ENCODE data around the gene PDIA2.
"Not testable (repeated sequence)": the region's sequence is repeated elsewhere in the genome, so short reads cannot be mapped to it uniquely, and the experiment has no call there.

The PDIA2 gene

GRCh38 chr16:333406-334094 lies 50.6 kb downstream of the PDIA2 start:
- no peak for FAIRE-seq

- not testable (repeated sequence) for FAIRE-seq
Measured at GRCh38 chr16:334164-334832, 51.3 kb downstream of the PDIA2 start.

DNA sequence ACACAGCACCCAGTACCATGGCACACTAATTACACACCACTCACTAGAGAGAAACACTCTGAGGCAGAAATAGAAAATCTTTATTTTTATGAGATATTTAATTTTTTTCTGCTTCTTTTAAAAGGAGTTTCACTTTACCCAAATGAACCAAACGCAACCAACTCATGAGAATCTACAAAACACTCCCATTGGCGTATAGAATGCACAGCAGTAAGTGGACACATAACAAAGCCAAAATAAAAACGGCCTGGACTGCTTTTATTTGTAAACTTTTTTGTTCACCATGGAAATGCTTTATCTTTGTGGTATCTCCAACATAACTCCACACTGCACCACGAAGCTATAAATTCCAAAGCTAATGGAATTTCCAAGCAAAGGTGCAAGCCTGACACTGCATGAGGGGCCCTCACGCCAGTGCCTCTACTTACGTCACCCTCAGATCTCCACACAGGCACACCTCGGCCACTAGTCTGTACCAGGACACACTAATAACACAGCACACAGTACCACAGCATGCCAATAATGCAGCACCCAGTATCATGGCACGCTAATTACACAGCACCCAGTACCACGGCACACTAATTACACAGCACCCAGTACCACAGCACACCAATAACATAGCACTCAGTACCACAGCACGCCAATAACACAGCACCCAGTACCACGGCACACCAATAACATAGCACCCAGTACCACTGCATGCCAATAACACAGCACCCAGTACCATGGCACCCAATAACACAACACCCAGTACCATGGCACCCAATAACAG lies 52.1 kb downstream of the PDIA2 start:
- not testable (repeated sequence) for FAIRE-seq

GRCh38 chr16:336269-336668 lies 53.3 kb downstream of the PDIA2 start:
- FAIRE-seq, result no peak
